ENCODE data around the gene TPPP. TPM values are rescaled to one million over a fixed set of nuclear protein-coding genes. Genes with fewer than 3 reads are reported as not detected.

The TPPP gene
- total RNA-seq, 2 experiments from 2014 or later: 0.18 to 0.20 TPM

DNA sequence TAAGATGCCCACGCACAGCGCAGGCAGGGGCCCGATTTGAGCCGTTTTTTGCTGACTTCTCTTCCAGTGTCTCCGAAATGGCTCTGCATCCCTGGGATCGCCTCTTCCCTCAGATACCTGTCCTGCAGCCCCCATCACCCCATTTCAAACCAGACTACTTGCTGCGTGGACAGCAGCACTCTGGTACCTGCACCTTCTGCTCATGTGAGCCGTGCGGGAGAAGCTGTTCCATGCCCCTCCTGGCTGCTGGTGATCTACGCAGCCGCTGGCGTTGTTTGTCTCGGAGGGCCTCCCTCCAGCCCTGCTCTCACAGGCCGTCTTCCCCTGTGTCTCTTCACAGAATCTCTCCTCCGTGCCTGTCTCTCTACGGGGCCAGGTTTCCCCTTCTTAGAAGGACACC, 67.6 kb downstream of the TPPP start:
- Mint-ChIP-seq H3K4me3 (no peak overlapping the region), H3K36me3 (ENCODE audit: low read depth) (peaks cover 14% of the 10 kb centered on the region), H3K27ac (no peak overlapping the region), H3K9me3 (no peaks in the 10 kb centered on the region), H3K4me1 (ENCODE audit: low read depth) (no peaks in the 10 kb centered on the region), H3K27me3 (no peaks in the 10 kb centered on the region)
- TF ChIP-seq, protein P1, sequence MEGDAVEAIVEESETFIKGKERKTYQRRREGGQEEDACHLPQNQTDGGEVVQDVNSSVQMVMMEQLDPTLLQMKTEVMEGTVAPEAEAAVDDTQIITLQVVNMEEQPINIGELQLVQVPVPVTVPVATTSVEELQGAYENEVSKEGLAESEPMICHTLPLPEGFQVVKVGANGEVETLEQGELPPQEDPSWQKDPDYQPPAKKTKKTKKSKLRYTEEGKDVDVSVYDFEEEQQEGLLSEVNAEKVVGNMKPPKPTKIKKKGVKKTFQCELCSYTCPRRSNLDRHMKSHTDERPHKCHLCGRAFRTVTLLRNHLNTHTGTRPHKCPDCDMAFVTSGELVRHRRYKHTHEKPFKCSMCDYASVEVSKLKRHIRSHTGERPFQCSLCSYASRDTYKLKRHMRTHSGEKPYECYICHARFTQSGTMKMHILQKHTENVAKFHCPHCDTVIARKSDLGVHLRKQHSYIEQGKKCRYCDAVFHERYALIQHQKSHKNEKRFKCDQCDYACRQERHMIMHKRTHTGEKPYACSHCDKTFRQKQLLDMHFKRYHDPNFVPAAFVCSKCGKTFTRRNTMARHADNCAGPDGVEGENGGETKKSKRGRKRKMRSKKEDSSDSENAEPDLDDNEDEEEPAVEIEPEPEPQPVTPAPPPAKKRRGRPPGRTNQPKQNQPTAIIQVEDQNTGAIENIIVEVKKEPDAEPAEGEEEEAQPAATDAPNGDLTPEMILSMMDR (IDR thresholded peaks at IDR 0.05): no peak
- ATAC-seq: no peak
- CTCF ChIA-PET: no interaction called here
- POLR2A ChIA-PET: interaction anchor here (1.1 kb wide), 1 partner anchor 12 kb away, joined by 3 read pairs; no protein-coding TSS in a partner anchor
- no peak for DNase-seq
- intact Hi-C loops (cut with micrococcal nuclease): no loop called here

DNA sequence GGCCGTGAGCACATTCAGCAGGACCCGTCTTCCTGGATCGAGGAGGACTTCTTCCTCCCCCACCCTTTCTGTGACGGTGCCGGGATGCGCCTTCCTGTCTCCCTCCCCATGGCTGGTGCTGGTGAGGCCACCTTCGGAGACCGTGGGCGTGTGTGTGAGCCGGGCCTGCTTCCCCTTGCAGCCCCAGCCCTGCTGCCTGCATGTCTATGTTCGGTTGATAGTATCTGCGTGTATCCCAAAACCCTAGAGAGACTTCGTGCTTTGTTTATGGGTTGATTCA, 68.3 kb downstream of the TPPP start:
- no peak overlapping the region for H3K27ac Mint-ChIP-seq
- no peaks in the 10 kb centered on the region for H3K4me1 Mint-ChIP-seq (ENCODE audit: low read depth)
- intact Hi-C loops (cut with micrococcal nuclease): no loop called here
- POLR2A ChIA-PET: interaction anchor here (1.1 kb wide), 1 partner anchor 12 kb away, joined by 3 read pairs; no protein-coding TSS in a partner anchor
- DNase-seq (no peak), ATAC-seq (no peak)
- TF ChIP-seq, protein P1 (IDR thresholded peaks at IDR 0.05): no peak
- H3K27me3 Mint-ChIP-seq: no peaks in the 10 kb centered on the region
- H3K36me3 Mint-ChIP-seq (ENCODE audit: low read depth): peaks cover 14% of the 10 kb centered on the region
- no peak overlapping the region for H3K4me3 Mint-ChIP-seq
- H3K9me3 Mint-ChIP-seq: no peaks in the 10 kb centered on the region
- CTCF ChIA-PET: interaction anchor here (1.5 kb wide), 1 partner anchor 308 kb away, joined by 3 read pairs; no protein-coding TSS in a partner anchor

DNA sequence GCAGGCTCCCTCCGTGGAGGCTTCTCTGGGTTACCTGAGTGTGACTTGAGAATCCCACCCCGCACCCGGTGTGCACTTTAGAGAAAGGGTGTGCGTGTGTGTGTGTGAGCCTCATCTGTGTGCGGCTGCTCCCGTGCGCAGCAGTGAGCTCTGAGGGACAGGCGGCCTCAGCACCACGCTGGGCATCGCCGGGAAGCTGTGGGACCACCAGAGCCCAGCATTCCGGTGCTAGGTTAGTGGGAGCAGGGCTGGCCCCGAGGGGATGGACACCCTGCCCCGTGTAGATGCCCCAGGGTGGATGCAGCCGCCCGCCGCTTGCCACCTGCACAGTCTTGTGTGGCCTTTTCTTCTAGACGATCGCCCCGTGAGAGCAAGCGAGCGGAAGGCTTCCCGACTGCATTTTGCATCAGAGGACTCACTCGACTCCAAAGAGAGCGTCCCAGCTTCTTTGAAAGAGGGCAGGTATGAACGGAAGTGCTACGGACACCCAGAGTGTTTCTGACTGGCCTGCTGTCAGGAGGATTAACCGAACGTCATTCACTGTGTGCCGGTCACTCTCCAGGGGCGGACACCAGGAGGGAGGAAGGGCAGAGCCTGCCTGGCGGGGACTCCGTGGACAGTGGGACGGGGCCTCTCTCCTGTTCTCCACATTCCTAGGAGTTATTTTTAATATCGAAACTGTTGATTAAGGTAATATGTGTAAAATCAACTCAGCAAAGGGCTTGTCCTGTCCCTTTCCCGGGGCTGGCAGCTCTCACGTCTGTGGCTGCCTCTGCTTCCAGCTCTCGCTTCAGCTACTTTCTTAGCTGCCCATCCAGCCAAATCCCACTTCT, 68.8 kb downstream of the TPPP start:
- no peak for ATAC-seq
- no peaks in the 10 kb centered on the region for H3K4me1 Mint-ChIP-seq (ENCODE audit: low read depth)
- CTCF ChIA-PET: interaction anchor here (1.5 kb wide), 1 partner anchor 307 kb away, joined by 3 read pairs; no protein-coding TSS in a partner anchor
- no peaks in the 10 kb centered on the region for H3K9me3 Mint-ChIP-seq
- intact Hi-C loops (cut with micrococcal nuclease): no loop called here
- TF ChIP-seq, protein P1 (IDR thresholded peaks at IDR 0.05): no peak
- no peak for DNase-seq
- no peaks in the 10 kb centered on the region for H3K27me3 Mint-ChIP-seq
- peaks cover 17% of the 10 kb centered on the region for H3K36me3 Mint-ChIP-seq (ENCODE audit: low read depth)
- no peak overlapping the region for H3K4me3 Mint-ChIP-seq
- POLR2A ChIA-PET: no interaction called here
- no peak overlapping the region for H3K27ac Mint-ChIP-seq

DNA sequence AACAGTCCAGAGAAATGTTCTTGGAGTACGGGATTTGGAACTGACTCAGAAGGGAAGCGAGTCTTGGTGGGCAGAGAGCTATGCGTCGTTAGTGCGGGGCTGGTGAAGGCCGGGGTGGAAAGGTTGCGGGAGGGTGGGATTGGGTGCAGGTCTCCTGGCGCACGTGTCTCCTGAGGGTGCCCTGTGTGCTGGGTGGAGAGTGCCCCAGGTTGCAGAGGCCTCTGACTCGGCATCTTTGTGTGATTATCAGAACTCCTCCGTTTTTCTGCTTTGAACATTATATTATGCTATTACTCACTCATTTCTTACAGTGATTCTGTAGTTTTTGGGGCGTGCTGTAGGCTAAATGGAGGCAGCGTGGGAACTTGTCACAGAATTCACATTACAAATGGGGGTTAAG, 69.6 kb downstream of the TPPP start:
- H3K4me3 Mint-ChIP-seq: no peak overlapping the region
- H3K4me1 Mint-ChIP-seq (ENCODE audit: low read depth): no peaks in the 10 kb centered on the region
- ATAC-seq (no peak), DNase-seq (no peak)
- TF ChIP-seq, protein P1 (IDR thresholded peaks at IDR 0.05): no peak
- no peaks in the 10 kb centered on the region for H3K9me3 Mint-ChIP-seq
- no peaks in the 10 kb centered on the region for H3K27me3 Mint-ChIP-seq
- ChIA-PET POLR2A (no interaction called here), CTCF (interaction anchor here (1.5 kb wide), 1 partner anchor 307 kb away, joined by 3 read pairs; no protein-coding TSS in a partner anchor)
- no peak overlapping the region for H3K27ac Mint-ChIP-seq
- H3K36me3 Mint-ChIP-seq (ENCODE audit: low read depth): peaks cover 18% of the 10 kb centered on the region
- intact Hi-C loops (cut with micrococcal nuclease): no loop called here

DNA sequence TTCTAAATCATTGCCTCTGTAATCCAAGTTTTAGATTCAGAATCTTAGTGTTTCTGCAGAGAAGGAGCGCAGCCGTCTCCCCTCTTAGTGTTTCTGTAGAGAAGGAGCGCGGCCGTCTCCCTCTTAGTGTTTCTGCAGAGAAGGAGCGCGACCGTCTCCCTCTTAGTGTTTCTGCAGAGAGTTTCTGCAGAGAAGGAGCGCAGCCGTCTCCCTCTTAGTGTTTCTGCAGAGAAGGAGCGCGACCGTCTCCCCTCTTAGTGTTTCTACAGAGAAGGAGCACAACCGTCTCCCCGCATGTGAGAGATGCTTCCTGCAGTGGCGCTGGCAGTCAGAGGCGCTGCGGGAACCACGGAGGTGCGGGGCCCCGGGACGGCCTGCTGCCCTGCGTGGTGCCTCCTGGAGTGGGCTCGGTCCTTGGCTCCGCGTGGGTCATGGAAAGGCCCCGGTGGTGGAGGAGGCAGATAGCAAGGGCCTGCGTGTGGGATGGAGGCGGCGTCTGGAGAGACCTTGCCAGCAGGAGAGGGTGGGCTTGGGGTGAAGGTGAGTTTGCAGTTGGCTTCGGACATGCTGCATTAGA, 70.1 kb downstream of the TPPP start:
- TF ChIP-seq, protein P1 (IDR thresholded peaks at IDR 0.05): no peak
- Mint-ChIP-seq H3K4me3 (no peak overlapping the region), H3K27me3 (no peaks in the 10 kb centered on the region), H3K36me3 (ENCODE audit: low read depth) (peaks cover 22% of the 10 kb centered on the region), H3K27ac (no peak overlapping the region), H3K4me1 (ENCODE audit: low read depth) (no peaks in the 10 kb centered on the region), H3K9me3 (no peaks in the 10 kb centered on the region)
- intact Hi-C loops (cut with micrococcal nuclease): no loop called here
- ChIA-PET CTCF (interaction anchor here (1.5 kb wide), 1 partner anchor 306 kb away, joined by 3 read pairs; no protein-coding TSS in a partner anchor), POLR2A (no interaction called here)
- DNase-seq: no peak
- ATAC-seq: no peak
